ENCODE data around the gene SUN1.

SUN1 gene

GRCh38 chr7:900331-901040, 68.2 kb downstream of the SUN1 start:
- H3K4me3 ChIP-seq (ENCODE audit: extremely low read depth, insufficient read depth, low read length, poor library complexity, severe bottlenecking): no peak overlapping the region
- no peak overlapping the region for H3K27ac ChIP-seq (ENCODE audit: low read depth, low read length, severe bottlenecking)
- no peaks in the 10 kb centered on the region for H3K9me3 ChIP-seq (ENCODE audit: control insufficient read depth, low read length)
- WGBS, 2 experiments (ENCODE audit: insufficient coverage in 2 of 2): 84 to 86% methylated on average over 17 to 26 of the region's 26 CpGs
- H3K4me1 ChIP-seq (ENCODE audit: control insufficient read depth, insufficient read depth, low read length, poor library complexity, severe bottlenecking): peaks cover 7% of the 10 kb centered on the region
- peaks cover 17% of the 10 kb centered on the region for H3K36me3 ChIP-seq (ENCODE audit: control insufficient read depth, insufficient read depth, low read length)

DNA sequence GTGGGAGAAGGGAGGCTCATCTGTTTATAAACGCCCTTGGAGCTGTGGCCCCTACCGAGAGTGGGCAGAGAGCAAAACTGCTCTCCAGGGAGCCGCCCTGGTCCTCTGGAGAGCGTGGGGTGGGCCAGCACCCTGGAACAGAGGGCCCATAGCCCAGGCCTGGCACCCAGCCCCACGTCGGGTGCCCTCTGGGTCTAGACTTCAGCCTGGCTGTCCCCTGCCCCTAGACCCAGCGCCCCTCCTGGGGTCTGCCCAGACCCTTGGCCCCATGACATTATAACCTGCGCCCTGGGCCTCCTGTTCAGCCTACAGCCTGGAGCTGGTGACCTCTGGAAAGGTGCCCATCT, 68.7 kb downstream of the SUN1 start:
- no peak overlapping the region for H3K27ac ChIP-seq (ENCODE audit: low read depth, low read length, severe bottlenecking)
- H3K4me3 ChIP-seq (ENCODE audit: extremely low read depth, insufficient read depth, low read length, poor library complexity, severe bottlenecking): no peak overlapping the region
- H3K9me3 ChIP-seq (ENCODE audit: control insufficient read depth, low read length): no peaks in the 10 kb centered on the region
- WGBS, 2 experiments (ENCODE audit: insufficient coverage in 2 of 2): 95 to 97% methylated on average over 8 of the region's 8 CpGs
- peaks cover 7% of the 10 kb centered on the region for H3K4me1 ChIP-seq (ENCODE audit: control insufficient read depth, insufficient read depth, low read length, poor library complexity, severe bottlenecking)
- peaks cover 13% of the 10 kb centered on the region for H3K36me3 ChIP-seq (ENCODE audit: control insufficient read depth, insufficient read depth, low read length)

DNA sequence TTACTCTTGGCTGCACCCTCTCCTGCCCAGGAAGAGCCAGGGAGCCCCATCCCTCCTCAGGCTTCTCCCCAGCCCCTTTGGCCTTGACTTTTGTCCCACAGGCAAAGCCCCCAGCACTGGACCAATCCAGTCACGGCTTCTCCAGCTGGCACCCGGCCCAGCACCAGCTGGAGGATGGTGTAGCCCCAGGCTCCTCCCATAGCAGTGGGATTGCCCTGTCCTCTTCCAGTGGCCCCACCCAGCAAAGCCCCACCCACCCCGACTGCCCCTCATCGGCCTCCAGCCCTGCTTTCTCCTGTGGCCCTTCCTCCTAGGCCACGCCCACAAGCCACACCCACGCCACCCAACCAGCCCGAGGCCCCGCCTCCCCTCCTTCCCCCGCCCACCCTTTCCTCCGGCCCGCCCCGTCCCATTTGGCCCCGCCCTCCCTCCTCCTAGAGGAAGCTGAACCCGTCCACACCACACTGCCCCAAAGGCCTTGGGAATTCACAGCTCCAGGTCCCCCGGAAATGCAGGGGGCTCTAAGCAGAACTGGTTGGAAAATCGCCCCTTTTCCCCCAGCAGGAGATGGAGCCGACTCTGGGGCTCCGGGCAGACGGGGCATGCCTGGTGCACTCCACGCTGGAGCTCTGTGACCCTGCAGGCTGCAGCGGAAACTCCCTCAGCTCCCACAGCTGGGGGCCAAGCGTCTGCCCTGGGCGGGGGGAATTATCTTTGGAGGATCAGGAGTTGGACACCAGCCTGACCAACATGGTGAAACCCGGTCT, 69.3 kb downstream of the SUN1 start:
- Histone ChIP-seq H3K4me1 (ENCODE audit: control insufficient read depth, insufficient read depth, low read length, poor library complexity, severe bottlenecking) (peaks cover 7% of the 10 kb centered on the region), H3K9me3 (ENCODE audit: control insufficient read depth, low read length) (no peaks in the 10 kb centered on the region), H3K27ac (ENCODE audit: low read depth, low read length, severe bottlenecking) (no peak overlapping the region), H3K36me3 (ENCODE audit: control insufficient read depth, insufficient read depth, low read length) (peaks cover 7% of the 10 kb centered on the region), H3K4me3 (ENCODE audit: extremely low read depth, insufficient read depth, low read length, poor library complexity, severe bottlenecking) (no peak overlapping the region)
- WGBS, 2 experiments (ENCODE audit: insufficient coverage in 2 of 2): 27 to 44% methylated on average over 12 of the region's 24 CpGs

- Histone ChIP-seq H3K4me1 (ENCODE audit: control insufficient read depth, insufficient read depth, low read length, poor library complexity, severe bottlenecking) (peaks cover 7% of the 10 kb centered on the region), H3K4me3 (ENCODE audit: extremely low read depth, insufficient read depth, low read length, poor library complexity, severe bottlenecking) (no peak overlapping the region), H3K9me3 (ENCODE audit: control insufficient read depth, low read length) (no peaks in the 10 kb centered on the region), H3K36me3 (ENCODE audit: control insufficient read depth, insufficient read depth, low read length) (no peaks in the 10 kb centered on the region), H3K27ac (ENCODE audit: low read depth, low read length, severe bottlenecking) (no peak overlapping the region)
- whole genome bisulfite sequencing, 2 experiments (ENCODE audit: insufficient coverage in 2 of 2): 90 to 91% methylated on average over 18 to 22 of the region's 22 CpGs
Measured at GRCh38 chr7:902996-903395, 70.7 kb downstream of the SUN1 start.

DNA sequence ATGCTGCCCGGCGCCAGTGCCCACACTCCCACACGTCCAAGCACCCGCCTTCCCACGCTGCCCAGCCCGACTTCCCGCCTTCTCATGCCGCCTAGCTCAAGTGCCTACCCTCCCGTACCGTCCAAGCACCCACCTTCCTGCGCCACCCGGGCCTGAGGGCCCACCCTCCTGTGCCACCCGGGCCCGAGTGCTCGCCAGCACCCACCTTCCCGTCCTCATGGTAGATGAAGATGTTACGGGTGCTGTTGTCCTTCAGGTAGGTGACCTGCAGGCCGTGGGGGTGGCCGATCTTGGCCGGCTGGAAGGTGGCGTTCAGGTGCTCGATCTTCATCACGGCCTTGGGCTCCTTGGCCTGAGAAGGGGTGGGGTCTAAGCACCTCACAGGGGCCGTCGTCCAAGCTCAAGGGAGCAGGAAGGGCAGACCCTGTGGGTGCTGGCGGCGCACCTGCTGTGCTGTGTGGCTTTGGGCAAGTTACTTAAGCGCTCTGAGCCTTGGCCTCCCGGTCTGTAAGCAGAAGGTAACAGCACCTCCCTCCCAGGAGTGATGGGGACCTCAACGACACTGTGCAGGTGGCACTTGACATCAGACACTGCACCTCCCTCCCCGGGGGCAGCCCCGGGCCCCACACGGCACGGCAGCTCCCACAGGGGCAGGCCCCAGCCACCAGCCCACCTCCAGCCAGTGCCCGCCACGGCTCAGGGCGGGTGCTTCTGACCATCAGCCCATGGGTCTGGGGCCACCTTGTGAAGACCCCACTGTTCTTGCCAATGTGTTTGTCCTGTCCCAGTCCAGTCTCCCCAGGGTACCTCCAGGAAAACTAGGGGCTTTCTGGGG, 71.9 kb downstream of the SUN1 start:
- Histone ChIP-seq H3K36me3 (ENCODE audit: control insufficient read depth, insufficient read depth, low read length) (no peaks in the 10 kb centered on the region), H3K27ac (ENCODE audit: low read depth, low read length, severe bottlenecking) (no peak overlapping the region), H3K9me3 (ENCODE audit: control insufficient read depth, low read length) (no peaks in the 10 kb centered on the region), H3K4me1 (ENCODE audit: control insufficient read depth, insufficient read depth, low read length, poor library complexity, severe bottlenecking) (peaks cover 7% of the 10 kb centered on the region), H3K4me3 (ENCODE audit: extremely low read depth, insufficient read depth, low read length, poor library complexity, severe bottlenecking) (no peak overlapping the region)
- WGBS, 2 experiments (ENCODE audit: insufficient coverage in 2 of 2): 94% methylated on average over 31 to 35 of the region's 37 CpGs

GRCh38 chr7:904847-905246, 72.6 kb downstream of the SUN1 start:
- 70 to 80% methylated on average over 17 to 19 of the region's 20 CpGs for WGBS, 2 experiments (ENCODE audit: insufficient coverage in 2 of 2)
- H3K4me3 ChIP-seq (ENCODE audit: extremely low read depth, insufficient read depth, low read length, poor library complexity, severe bottlenecking): no peak overlapping the region
- H3K27ac ChIP-seq (ENCODE audit: low read depth, low read length, severe bottlenecking): no peak overlapping the region
- H3K9me3 ChIP-seq (ENCODE audit: control insufficient read depth, low read length): no peaks in the 10 kb centered on the region
- H3K36me3 ChIP-seq (ENCODE audit: control insufficient read depth, insufficient read depth, low read length): no peaks in the 10 kb centered on the region
- H3K4me1 ChIP-seq (ENCODE audit: control insufficient read depth, insufficient read depth, low read length, poor library complexity, severe bottlenecking): peaks cover 7% of the 10 kb centered on the region

GRCh38 chr7:906776-907157, 74.5 kb downstream of the SUN1 start:
- no peaks in the 10 kb centered on the region for H3K36me3 ChIP-seq (ENCODE audit: control insufficient read depth, insufficient read depth, low read length)
- 79 to 83% methylated on average over 4 to 8 of the region's 10 CpGs for WGBS, 2 experiments (ENCODE audit: insufficient coverage in 2 of 2)
- peaks cover 7% of the 10 kb centered on the region for H3K4me1 ChIP-seq (ENCODE audit: control insufficient read depth, insufficient read depth, low read length, poor library complexity, severe bottlenecking)
- H3K27ac ChIP-seq (ENCODE audit: low read depth, low read length, severe bottlenecking): no peak overlapping the region
- H3K9me3 ChIP-seq (ENCODE audit: control insufficient read depth, low read length): no peaks in the 10 kb centered on the region
- H3K4me3 ChIP-seq (ENCODE audit: extremely low read depth, insufficient read depth, low read length, poor library complexity, severe bottlenecking): no peak overlapping the region

DNA sequence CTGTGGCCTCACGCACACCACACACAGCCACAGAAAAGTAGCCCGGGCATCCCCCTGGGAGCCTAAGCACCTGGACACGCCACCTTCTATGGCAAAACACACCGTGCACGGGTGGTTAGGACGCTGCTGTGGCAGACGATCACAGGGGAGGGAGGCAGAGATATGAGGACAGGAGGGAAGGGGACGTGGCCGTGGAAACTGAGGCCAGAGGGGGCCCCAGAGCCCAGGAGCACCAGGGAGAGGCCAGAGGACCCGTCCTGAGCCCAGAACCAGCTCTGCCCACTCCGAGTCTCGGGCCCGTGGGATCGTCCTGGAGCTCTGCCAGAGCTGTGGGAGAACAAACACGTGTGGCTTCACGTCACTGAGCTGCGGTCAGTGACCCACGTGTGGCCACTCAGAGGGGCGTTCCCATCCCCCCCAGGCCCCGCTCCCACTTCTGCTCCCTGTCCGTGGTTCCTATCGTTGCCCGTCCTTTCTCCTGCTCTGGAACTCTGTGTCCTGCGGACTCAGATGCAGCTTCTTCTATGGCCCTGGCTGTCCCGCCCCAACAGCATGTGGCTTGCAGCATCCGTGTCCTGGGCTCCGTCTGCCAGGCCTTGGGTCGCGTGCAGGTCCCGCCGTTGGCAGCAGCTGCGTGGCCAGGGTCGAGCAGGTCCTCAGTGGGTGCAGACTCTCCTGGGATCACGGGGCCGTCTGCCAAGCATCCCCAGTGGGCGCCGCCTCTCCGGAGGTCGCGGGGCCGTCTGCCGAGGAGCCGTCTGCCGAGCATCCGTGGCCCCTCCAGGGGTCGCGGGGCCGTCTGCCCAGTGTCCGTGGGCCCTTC, 75.1 kb downstream of the SUN1 start:
- Histone ChIP-seq H3K4me3 (ENCODE audit: extremely low read depth, insufficient read depth, low read length, poor library complexity, severe bottlenecking) (no peak overlapping the region), H3K9me3 (ENCODE audit: control insufficient read depth, low read length) (no peaks in the 10 kb centered on the region), H3K4me1 (ENCODE audit: control insufficient read depth, insufficient read depth, low read length, poor library complexity, severe bottlenecking) (peaks cover 7% of the 10 kb centered on the region), H3K27ac (ENCODE audit: low read depth, low read length, severe bottlenecking) (no peak overlapping the region), H3K36me3 (ENCODE audit: control insufficient read depth, insufficient read depth, low read length) (no peaks in the 10 kb centered on the region)
- WGBS, 2 experiments (ENCODE audit: insufficient coverage in 2 of 2): 85 to 86% methylated on average over 41 to 47 of the region's 49 CpGs

- Histone ChIP-seq H3K36me3 (ENCODE audit: control insufficient read depth, insufficient read depth, low read length) (no peaks in the 10 kb centered on the region), H3K4me1 (ENCODE audit: control insufficient read depth, insufficient read depth, low read length, poor library complexity, severe bottlenecking) (peaks cover 7% of the 10 kb centered on the region), H3K9me3 (ENCODE audit: control insufficient read depth, low read length) (no peaks in the 10 kb centered on the region), H3K4me3 (ENCODE audit: extremely low read depth, insufficient read depth, low read length, poor library complexity, severe bottlenecking) (no peak overlapping the region), H3K27ac (ENCODE audit: low read depth, low read length, severe bottlenecking) (no peak overlapping the region)
- 85 to 86% methylated on average over 12 of the region's 12 CpGs for WGBS, 2 experiments (ENCODE audit: insufficient coverage in 2 of 2)
Measured at GRCh38 chr7:908159-908581, 75.9 kb downstream of the SUN1 start.

Data from mesodermal cell (in vitro differentiated cells).